K562 (cell line): ENCODE measurements around the gene ARSJ. TPM values are rescaled to one million over a fixed set of nuclear protein-coding genes. Genes with fewer than 3 reads are reported as not detected.

Experiments used
- ATAC-seq: fragments of 200-7000 bp; cut with Tn5 transposase; 3 replicates; pipeline ENCODE4 v1.9.1; 2020; ENCODE audit warnings: moderate library complexity
- BruUV-seq: library from RNA; stranded (reverse); fragments of 400-500 nt; replicated peaks from 2 replicates; lab custom pipeline; 2021; lab: Mats Ljungman, UMichigan
- CTCF ChIA-PET: fragments of 300-600 bp; formaldehyde crosslinking; extraction: SDS; loops from one replicate; lab custom pipeline; 2021; ENCODE audit warnings: low intra/inter-chr PET ratio; lab: Yijun Ruan, JAX
- POLR2A ChIA-PET: fragments of 300-600, 350-650 bp; sonication (Branson Sonifier 250); formaldehyde crosslinking; extraction: SDS; loops from one replicate; lab custom pipeline; 2021; ENCODE audit warnings: antibody characterized with exemption, inconsistent platforms; lab: Yijun Ruan, JAX
- DNase-seq, 4 experiments: peaks; one replicate each; pipeline versions ENCODE4 v3.0.0 to v3.0.0-alpha.2; 2011 to 2018; ENCODE audit warnings: low spot score in 3 of 4, mixed read lengths in 3 of 4; ENCODE audit errors: extremely low read depth in 1 of 4
- FAIRE-seq: peaks from 2 replicates; lab custom pipeline; 2011; peaks lifted over from hg19 to GRCh38; lab: Jason Lieb, UNC
- H2AFZ ChIP-seq: 2 replicates; pipeline ENCODE4 v1.6.0; 2011; ENCODE audit warnings: low read depth, low read length, control low read depth, inconsistent platforms
- H3K27ac ChIP-seq: fragments of 200-600 bp; 3 replicates; pipeline ENCODE4 v1.8.0; 2011; ENCODE audit warnings: low read depth, mild to moderate bottlenecking, control low read depth, inconsistent platforms, low read length, moderate library complexity, mixed read lengths; ENCODE audit errors: extremely low read depth
- H3K27me3 ChIP-seq, 2 experiments: fragments of 300-600 bp in 1 of 2; 2 replicates in 1 of 2; 3 replicates in 1 of 2; pipeline versions ENCODE4 v1.6.0 to v1.8.0; 2011; ENCODE audit warnings: inconsistent platforms in 2 of 2, low read length in 2 of 2, mild to moderate bottlenecking in 1 of 2, mixed read lengths in 1 of 2, moderate library complexity in 1 of 2; ENCODE audit not compliant: control insufficient read depth in 2 of 2, insufficient read depth in 2 of 2
- H3K36me3 ChIP-seq: fragments of 300-600 bp; 3 replicates; pipeline ENCODE4 v1.8.0; 2011; ENCODE audit warnings: mild to moderate bottlenecking, low read length, inconsistent platforms; ENCODE audit not compliant: control insufficient read depth, insufficient read depth
- H3K4me1 ChIP-seq, 2 experiments: fragments of 200-600 bp in 1 of 2; replicated peaks in 1 of 2; 2 replicates in 1 of 2; 3 replicates in 1 of 2; pipeline versions ENCODE4 v1.5.1 to v1.8.0; 2011; ENCODE audit warnings: inconsistent platforms in 2 of 2, low read length in 2 of 2, mild to moderate bottlenecking in 1 of 2, mixed read lengths in 1 of 2, moderate library complexity in 1 of 2; ENCODE audit not compliant: control insufficient read depth in 2 of 2, insufficient read depth in 2 of 2
- H3K4me2 ChIP-seq: 2 replicates; pipeline ENCODE4 v1.6.1; 2011; ENCODE audit warnings: low read length, control low read depth, inconsistent platforms, mixed read lengths; ENCODE audit not compliant: insufficient read depth
- H3K4me3 ChIP-seq: fragments of 200-600 bp; sonication (generic), shearing (Covaris generic); 2 replicates; pipeline ENCODE4 v1.5.1; 2016; ENCODE audit warnings: control low read depth, inconsistent platforms
- H3K79me2 ChIP-seq: fragments of 200-600 bp; 3 replicates; pipeline ENCODE4 v1.8.0; 2011; ENCODE audit warnings: low read length, inconsistent platforms; ENCODE audit not compliant: control insufficient read depth, insufficient read depth
- H3K9ac ChIP-seq, 2 experiments: 2 replicates each; pipeline versions ENCODE4 v1.6.0 to v1.6.1; 2011; ENCODE audit warnings: low read depth in 2 of 2, low read length in 2 of 2, control low read depth in 1 of 2, inconsistent platforms in 1 of 2, mild to moderate bottlenecking in 1 of 2, mixed read lengths in 1 of 2; ENCODE audit not compliant: insufficient read depth in 1 of 2
- H3K9me1 ChIP-seq: one replicate; pipeline ENCODE4 v1.6.0; 2011; ENCODE audit warnings: inconsistent platforms, mild to moderate bottlenecking, low read length, moderate library complexity; ENCODE audit not compliant: control insufficient read depth, insufficient read depth
- H3K9me3 ChIP-seq: replicated peaks from 2 replicates; pipeline ENCODE4 v1.5.1; 2011; ENCODE audit warnings: low read depth, low read length, inconsistent platforms; ENCODE audit not compliant: control insufficient read depth, insufficient read depth
- H4K20me1 ChIP-seq: replicated peaks from 2 replicates; pipeline ENCODE4 v1.6.1; 2011; ENCODE audit warnings: low read length, inconsistent platforms, mixed read lengths; ENCODE audit not compliant: control insufficient read depth, insufficient read depth
- NR2F6 ChIP-seq: fragments of 450-650 bp; formaldehyde crosslinking; IDR thresholded peaks from 2 replicates; pipeline ENCODE4 v1.4.0; 2020; ENCODE audit warnings: mild to moderate bottlenecking
- POU5F1 ChIP-seq: fragments of 150-350 bp; IDR thresholded peaks from 2 replicates; pipeline ENCODE4 v1.6.1; 2014; ENCODE audit warnings: borderline replicate concordance, low read length, low read depth, mild to moderate bottlenecking; ENCODE audit not compliant: partially characterized antibody
- PRDM10 ChIP-seq: fragments of 450-650 bp; IDR thresholded peaks from 2 replicates; pipeline ENCODE4 v1.6.1; 2018; ENCODE audit not compliant: partially characterized antibody
- TARDBP ChIP-seq: fragments of 450-650 bp; IDR thresholded peaks from 2 replicates; pipeline ENCODE4 v1.6.1; 2016
- ZBTB49 ChIP-seq: sonication (generic); formaldehyde crosslinking; IDR thresholded peaks from 2 replicates; pipeline ENCODE4 v1.8.0; 2022; ENCODE audit warnings: missing genetic modification reagents, mild to moderate bottlenecking, borderline replicate concordance
- ZNF217 ChIP-seq: sonication (generic); formaldehyde crosslinking; IDR thresholded peaks from 2 replicates; pipeline ENCODE4 v1.8.0; 2022; ENCODE audit warnings: mild to moderate bottlenecking, missing genetic modification reagents
- ZNF431 ChIP-seq: sonication (generic); formaldehyde crosslinking; IDR thresholded peaks from 2 replicates; pipeline ENCODE4 v1.8.0; 2022; ENCODE audit warnings: mild to moderate bottlenecking, missing genetic modification reagents
- WGBS: fragments of 100-300 bp; shearing (Covaris generic); methylation state at CpG from one replicate; pipeline ENCODE4 v1.1.6; 2016; ENCODE audit warnings: low coverage, mixed read lengths; ENCODE audit not compliant: insufficient coverage; ENCODE audit errors: missing lambda C conversion rate; 5-methylcytosine and 5-hydroxymethylcytosine counted together
- in situ Hi-C: fragments of 300-500 bp; cut with MboI; formaldehyde crosslinking; loops from 4 replicates; pipeline ENCODE4 v1.15.0; 2018; ENCODE audit warnings: inconsistent platforms, mixed read lengths
- intact Hi-C: fragments of 100-400 bp; cut with micrococcal nuclease; formaldehyde crosslinking; loops from 2 replicates; pipeline ENCODE4 v1.14.2; 2022
- polyA plus RNA-seq, 8 experiments: library from polyadenylated mRNA; depleted of rRNA in 4 of 8; stranded (reverse) in 5 of 8; unstranded in 3 of 8; fragments of >200 nt; fragmentation: Nextera tagmentation in 2 of 8; fragmentation: Illumina TruSeq in 1 of 8; extraction: Ambion mirVana in 2 of 8; extraction: Trizol in 1 of 8; gene quantifications; 2 replicates each; pipeline versions ENCODE4 v1.2.1 to v1.2.3, GENCODE V29; 2011 to 2014; ENCODE audit warnings: inconsistent platforms in 1 of 8, missing spikeins in 1 of 8
- total RNA-seq, 7 experiments: library from RNA; depleted of rRNA in 6 of 7; stranded (reverse); fragments of >200 nt in 6 of 7; fragmentation: Illumina TruSeq in 2 of 7; extraction: Trizol in 2 of 7; gene quantifications; 2 replicates each; pipeline versions ENCODE4 v1.2.1 to v1.2.3, GENCODE V29; 2011 to 2021; ENCODE audit warnings: low replicate concordance in 1 of 7

ARSJ gene
- total and polyA plus RNA-seq, 9 of the 15 experiments (the other 6 are each of a cell fraction or from before 2014, with no cell fraction given): not detected

GRCh38 chr4:113998531-113998930 is 19.1 kb upstream of the ARSJ start:
- DNase-seq: no peak
- H3K4me2 ChIP-seq: no peak overlapping the region
- H3K9ac ChIP-seq: no peak overlapping the region
- ATAC-seq: no peak
- no peak for FAIRE-seq
- H4K20me1 ChIP-seq: no peaks in the 10 kb centered on the region
- ChIA-PET POLR2A (no interaction called here), CTCF (no interaction called here)
- in situ Hi-C loops: no loop called here
- no peaks in the 10 kb centered on the region for H3K36me3 ChIP-seq
- H3K27ac ChIP-seq: no peak overlapping the region
- no peaks in the 10 kb centered on the region for H3K4me1 ChIP-seq
- no peak for TF ChIP-seq TARDBP
- no peak for TF ChIP-seq ZNF431
- no peak for TF ChIP-seq POU5F1
- TF ChIP-seq ZBTB49 (CRISPR knock-in tag): no peak
- no peak for TF ChIP-seq NR2F6 (CRISPR knock-in tag)
- TF ChIP-seq ZNF217 (CRISPR knock-in tag): no peak
- TF ChIP-seq PRDM10: no peak
- no peak overlapping the region for H3K4me3 ChIP-seq
- intact Hi-C loops: no loop called here
- no TSS peak for BruUV-seq
- no peaks in the 10 kb centered on the region for H3K79me2 ChIP-seq
- no peaks in the 10 kb centered on the region for H3K9me1 ChIP-seq
- WGBS: 0% methylated on average over 1 of the region's 1 CpG
- H3K27me3 ChIP-seq: no peaks in the 10 kb centered on the region
- no peak overlapping the region for H2AFZ ChIP-seq
- H3K9me3 ChIP-seq: no peaks in the 10 kb centered on the region
